Activated naive CD4-positive, alpha-beta T cell treated with anti-CD3 and anti-CD28 coated beads, Interleukin-2, amount 50 U/mL, for 72 hours (primary cell): ENCODE results near the gene EIF2AK2. TPM values are rescaled to one million over a fixed set of nuclear protein-coding genes. Genes with fewer than 3 reads are reported as not detected.
A peak's percentile ranks its signal among the peaks of the same experiment; 100 is the strongest.

Experiments used
- ATAC-seq, 2 donors: fragments of 150-1000 bp; cut with Tn5 transposase; 2 replicates each; pipeline ENCODE4 v1.10.0; 2021; ENCODE audit warnings: mild to moderate bottlenecking in 2 of 2, moderate library complexity in 2 of 2
- DNase-seq, 2 donors: peaks; one replicate each; pipeline ENCODE4 v3.0.0; 2021 to 2022; ENCODE audit warnings: low spot score in 2 of 2
- H3K27ac Mint-ChIP-seq, 2 donors: one replicate each; pipeline ENCODE4 v1.8.0; 2022; ENCODE audit warnings: mild to moderate bottlenecking in 2 of 2, mixed read lengths in 2 of 2
- H3K36me3 Mint-ChIP-seq, 2 donors: one replicate each; pipeline ENCODE4 v1.8.0; 2022; ENCODE audit warnings: mixed read lengths in 2 of 2
- H3K9me3 Mint-ChIP-seq, 2 donors: one replicate each; pipeline ENCODE4 v1.8.0; 2022; ENCODE audit warnings: mixed read lengths in 2 of 2
- total RNA-seq, 2 donors: library from RNA; stranded (reverse); gene quantifications; one replicate each; pipeline ENCODE4 v1.2.3, GENCODE V29; 2022

Gene EIF2AK2
- total RNA-seq, 2 donors from 2014 or later, result 32.0 to 68.6 TPM

DNA sequence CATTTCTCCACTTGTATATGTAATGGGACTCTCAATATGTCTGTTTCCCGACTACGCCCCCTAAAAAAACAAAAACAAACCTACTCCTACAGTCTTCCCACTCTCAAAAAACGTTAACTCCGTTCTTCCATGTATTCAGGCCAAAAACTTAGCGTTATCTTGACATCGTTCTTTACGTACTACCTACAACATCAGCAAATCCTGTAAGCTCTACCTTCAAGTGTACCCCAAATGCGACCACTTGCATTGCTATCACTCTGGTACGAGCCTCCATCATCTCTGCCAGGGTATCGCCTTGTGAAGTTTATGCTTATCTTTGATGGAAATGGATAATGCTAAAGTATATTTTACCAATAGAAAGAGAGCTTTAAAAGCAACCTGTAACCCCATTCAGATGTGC lies 72.0 kb downstream of the EIF2AK2 start:
- H3K27ac Mint-ChIP-seq, result no peak overlapping the region
- peaks cover 12 to 36% of the 10 kb centered on the region in 2 donors for H3K36me3 Mint-ChIP-seq
- no peak for ATAC-seq
- DNase-seq, result no peak
- H3K9me3 Mint-ChIP-seq, result no peaks in the 10 kb centered on the region

DNA sequence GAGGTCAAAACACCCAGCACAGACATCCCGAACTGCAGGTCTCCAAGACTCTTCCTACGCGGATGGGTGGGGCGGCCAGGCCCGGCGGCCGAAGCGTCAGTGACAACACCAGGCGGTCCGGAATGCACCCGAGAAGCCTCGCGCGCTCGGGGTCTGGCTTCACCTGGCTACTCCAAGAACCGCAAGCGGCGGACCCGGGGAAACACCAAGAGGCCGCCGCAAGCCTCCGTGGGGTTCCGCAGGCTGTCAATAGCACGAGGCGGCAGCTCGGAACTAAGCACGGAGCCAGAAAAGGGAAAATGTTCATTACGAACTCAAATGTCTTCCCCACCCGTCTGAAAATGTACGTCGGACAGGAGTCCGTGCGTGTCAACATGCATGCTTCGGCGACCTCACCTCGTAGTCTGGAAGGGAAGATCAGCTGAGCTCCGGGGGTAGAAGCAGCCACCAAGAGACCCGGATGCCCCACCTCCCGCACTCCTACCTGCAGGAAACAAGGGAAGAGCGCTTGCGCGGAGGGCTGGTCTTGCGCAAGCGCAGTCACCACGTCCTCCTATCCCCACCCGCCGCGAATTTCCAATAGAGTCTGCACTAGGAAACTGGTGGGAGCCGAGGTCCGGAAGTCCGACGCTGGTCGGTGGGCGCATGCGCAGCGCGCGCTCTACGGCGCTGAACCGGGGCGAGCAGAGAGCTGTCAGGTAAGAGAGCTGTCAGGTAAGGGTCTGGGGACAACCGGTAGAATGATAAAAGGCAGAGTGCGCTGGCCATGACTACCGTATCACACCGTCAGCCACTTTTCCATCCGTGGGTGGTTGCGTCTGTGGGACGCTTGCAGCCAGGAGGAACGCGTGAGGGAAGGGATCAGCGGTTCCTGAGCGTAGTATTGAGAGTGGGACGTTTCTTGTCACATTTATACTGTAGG lies 72.6 kb downstream of the EIF2AK2 start, which contains the start of the genes GPATCH11 and HEATR5B:
GPATCH11 (plus strand) TSS at position 646 of the 922 bp plus-strand sequence. CDS start 3,864 bp downstream, outside the sequence.
HEATR5B (minus strand) TSS at position 500 of the 922 bp plus-strand sequence. CDS start 958 bp downstream, outside the sequence.
- H3K27ac Mint-ChIP-seq, result no peak within 1 kb of the TSS
- no peaks in the 10 kb centered on the region for H3K9me3 Mint-ChIP-seq
- peak; percentile 81 to 90 for ATAC-seq
- peak; percentile 89 to 96 for DNase-seq
- H3K36me3 Mint-ChIP-seq, result peaks cover 13 to 33% of the 10 kb centered on the region in 2 donors

DNA sequence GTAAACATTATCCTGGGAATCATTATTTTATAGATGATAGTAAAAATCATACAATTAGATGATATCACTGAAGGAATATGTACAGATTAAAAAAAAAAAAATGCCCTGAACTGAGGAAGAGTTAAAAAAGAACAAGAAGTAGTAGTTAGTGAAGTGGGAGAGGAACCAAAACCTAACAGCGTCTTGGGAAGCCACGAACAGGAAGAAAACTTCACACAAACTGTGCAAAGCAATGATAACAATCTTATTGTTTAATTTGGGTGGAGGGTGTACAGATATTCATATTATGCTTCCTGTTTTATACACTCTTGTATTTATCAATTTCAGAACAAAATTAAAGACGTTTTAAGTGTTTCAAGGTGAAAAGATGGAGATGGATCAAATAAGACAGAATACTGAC lies 76.1 kb downstream of the EIF2AK2 start:
- Mint-ChIP-seq H3K36me3 (peaks cover 19 to 44% of the 10 kb centered on the region in 2 donors), H3K27ac (peak overlapping the region in 1 of 2 donors; percentile 82), H3K9me3 (no peaks in the 10 kb centered on the region)
- ATAC-seq, result no peak
- no peak for DNase-seq

DNA sequence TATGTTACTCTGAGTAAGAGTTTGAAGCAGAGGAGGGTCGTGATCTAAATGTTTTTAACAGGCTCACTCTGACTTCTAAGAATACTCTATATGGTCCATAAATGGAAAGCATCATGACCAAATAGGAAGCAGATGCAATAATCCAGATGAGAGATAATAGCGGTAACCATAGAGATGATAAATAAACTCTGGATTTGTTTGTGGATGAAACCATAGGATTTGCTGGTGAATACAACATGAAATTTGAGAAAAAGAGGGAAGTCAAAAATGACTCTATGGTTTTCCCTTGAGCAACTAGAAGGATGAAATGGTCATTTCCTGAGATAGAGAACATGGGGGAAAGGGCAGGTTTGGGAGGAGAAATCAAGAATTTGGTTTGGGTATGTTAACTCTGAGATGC lies 76.5 kb downstream of the EIF2AK2 start:
- no peaks in the 10 kb centered on the region for H3K9me3 Mint-ChIP-seq
- no peak for DNase-seq
- H3K27ac Mint-ChIP-seq, result peak overlapping the region; percentile 82 to 89
- no peak for ATAC-seq
- peaks cover 19 to 44% of the 10 kb centered on the region in 2 donors for H3K36me3 Mint-ChIP-seq

DNA sequence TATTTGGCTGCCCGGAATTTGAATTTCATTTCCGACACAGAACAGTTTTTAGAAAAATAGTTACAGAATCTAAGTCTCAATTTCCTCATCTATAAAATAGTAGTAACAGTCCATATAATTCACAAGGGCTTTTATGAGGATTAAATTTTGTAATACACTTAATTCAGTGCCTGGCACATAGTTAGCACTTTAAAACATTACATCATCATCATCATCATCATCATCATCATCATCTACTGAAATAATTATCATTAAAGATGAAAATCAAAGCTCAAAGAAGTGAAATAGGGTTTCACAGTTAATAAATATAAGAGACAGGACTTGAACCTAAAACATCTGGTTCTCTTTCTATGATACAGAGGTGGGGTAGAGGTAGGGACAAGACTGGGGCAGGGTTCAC lies 85.8 kb downstream of the EIF2AK2 start:
- Mint-ChIP-seq H3K36me3 (peaks cover 12 to 24% of the 10 kb centered on the region in 2 donors), H3K9me3 (no peaks in the 10 kb centered on the region), H3K27ac (no peak overlapping the region)
- DNase-seq (no peak), ATAC-seq (no peak)

DNA sequence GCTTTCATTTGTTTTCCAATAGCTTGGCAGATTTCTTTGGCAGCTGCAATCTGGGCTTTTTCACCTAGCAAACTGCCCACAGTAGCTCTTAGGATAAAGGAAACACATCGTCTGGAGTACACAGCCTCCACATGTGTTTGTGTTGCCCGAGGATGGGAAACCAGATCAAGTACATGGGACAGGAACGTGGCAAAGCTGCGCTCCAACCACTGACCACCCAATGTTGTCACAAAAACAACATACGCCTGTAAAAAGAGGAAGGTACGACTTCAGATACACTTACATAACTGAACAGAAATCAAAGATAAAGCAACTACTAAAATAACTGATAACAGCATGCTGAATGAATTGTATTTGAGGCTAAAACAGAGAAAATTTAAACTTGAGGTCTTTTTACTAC lies 88.1 kb downstream of the EIF2AK2 start:
- DNase-seq, result no peak
- Mint-ChIP-seq H3K27ac (no peak overlapping the region), H3K36me3 (peaks cover 3 to 10% of the 10 kb centered on the region in 2 donors), H3K9me3 (no peaks in the 10 kb centered on the region)
- ATAC-seq, result no peak

DNA sequence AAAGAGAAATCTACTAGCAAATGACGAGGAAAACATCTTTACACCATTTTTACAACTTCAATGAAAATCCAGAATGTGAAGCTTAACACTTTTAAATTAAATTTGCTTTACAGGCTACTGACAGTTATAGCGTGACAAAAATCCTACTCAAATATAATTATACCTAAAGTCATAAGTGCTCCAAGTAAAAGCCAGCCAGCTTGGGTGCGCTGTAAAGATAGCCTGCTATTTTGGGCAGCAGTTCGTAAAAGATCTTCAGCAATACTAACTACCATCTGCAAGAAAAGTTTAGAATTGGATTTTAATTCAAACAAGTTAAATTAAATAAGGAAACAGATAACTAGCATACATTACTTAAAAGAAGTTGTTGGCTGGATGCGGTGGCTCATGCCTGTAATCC lies 95.0 kb downstream of the EIF2AK2 start:
- H3K9me3 Mint-ChIP-seq, result no peaks in the 10 kb centered on the region
- H3K27ac Mint-ChIP-seq, result no peak overlapping the region
- H3K36me3 Mint-ChIP-seq, result peaks cover 4 to 6% of the 10 kb centered on the region in 2 donors
- ATAC-seq, result no peak
- DNase-seq, result no peak

DNA sequence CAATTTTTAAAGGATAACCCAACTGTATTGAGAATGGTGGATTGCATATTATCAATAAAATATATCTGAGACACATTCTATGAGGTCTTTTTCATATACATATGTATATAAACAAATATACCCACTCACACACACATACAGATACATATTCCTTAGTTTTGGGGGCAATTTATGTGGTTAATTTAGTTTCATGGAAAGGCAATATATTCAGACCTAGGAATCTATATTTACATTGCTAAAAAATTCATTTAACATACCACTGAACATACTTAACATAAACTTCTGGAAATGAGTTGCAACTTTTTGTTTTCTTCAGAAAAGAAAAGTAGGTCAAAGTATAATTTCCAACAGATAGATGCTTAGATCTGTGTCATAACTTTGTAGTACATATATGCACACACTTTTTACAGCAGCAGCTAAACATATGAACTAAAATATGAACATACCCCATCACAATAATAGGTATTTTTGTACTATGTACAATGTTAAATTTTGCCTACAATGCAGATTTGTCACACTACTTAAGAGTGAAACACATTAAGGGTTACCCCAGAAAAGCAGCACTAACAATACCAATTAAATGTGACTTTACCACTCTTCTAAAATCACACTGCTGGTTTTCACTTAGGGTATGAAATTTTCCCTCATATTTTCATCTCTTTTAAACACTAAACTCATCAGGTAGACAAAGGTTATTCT lies 95.6 kb downstream of the EIF2AK2 start:
- Mint-ChIP-seq H3K36me3 (peaks cover 6 to 7% of the 10 kb centered on the region in 2 donors), H3K9me3 (no peaks in the 10 kb centered on the region), H3K27ac (no peak overlapping the region)
- no peak for ATAC-seq
- no peak for DNase-seq

DNA sequence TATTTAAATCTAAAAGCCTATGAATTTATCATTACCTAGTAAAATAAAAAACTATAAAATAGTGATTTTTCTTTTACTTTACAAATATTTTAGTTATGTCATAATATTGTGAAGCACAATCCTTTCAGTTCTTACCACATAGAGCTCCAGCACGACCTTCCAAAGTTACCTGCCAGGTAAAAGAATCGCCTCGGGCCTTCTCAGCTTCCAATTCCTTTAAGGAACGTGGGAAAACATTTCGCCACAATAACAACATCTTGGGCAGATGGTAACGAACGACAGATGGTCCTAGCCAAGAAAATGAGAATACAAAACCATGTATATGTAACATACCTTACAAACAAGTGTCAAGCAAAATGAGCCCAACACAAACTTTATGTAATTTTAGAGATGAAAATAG lies 96.3 kb downstream of the EIF2AK2 start:
- DNase-seq, result no peak
- Mint-ChIP-seq H3K9me3 (no peaks in the 10 kb centered on the region), H3K36me3 (peaks cover 6 to 7% of the 10 kb centered on the region in 2 donors), H3K27ac (no peak overlapping the region)
- no peak for ATAC-seq

DNA sequence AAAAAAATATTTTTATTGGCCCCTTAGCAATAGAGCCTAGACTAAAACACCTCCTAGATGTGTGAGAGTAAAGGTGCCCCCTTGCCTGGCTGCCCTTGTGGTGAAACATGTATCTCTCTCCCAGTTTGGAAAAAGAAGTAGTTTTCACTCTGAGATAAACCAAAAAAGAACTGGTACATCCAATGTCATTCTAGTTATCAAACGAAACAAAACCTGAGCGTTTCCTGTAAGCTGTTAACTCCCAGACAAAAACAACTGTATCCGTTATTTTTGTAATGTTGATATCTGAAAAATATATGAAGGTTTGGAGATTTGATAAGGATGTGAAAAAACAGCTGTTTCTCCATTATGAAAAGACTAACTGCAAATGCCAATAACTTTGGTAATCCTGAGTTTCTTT lies 96.9 kb downstream of the EIF2AK2 start:
- H3K27ac Mint-ChIP-seq, result no peak overlapping the region
- H3K9me3 Mint-ChIP-seq, result no peaks in the 10 kb centered on the region
- no peak for ATAC-seq
- H3K36me3 Mint-ChIP-seq, result peaks cover 6 to 7% of the 10 kb centered on the region in 2 donors
- no peak for DNase-seq

DNA sequence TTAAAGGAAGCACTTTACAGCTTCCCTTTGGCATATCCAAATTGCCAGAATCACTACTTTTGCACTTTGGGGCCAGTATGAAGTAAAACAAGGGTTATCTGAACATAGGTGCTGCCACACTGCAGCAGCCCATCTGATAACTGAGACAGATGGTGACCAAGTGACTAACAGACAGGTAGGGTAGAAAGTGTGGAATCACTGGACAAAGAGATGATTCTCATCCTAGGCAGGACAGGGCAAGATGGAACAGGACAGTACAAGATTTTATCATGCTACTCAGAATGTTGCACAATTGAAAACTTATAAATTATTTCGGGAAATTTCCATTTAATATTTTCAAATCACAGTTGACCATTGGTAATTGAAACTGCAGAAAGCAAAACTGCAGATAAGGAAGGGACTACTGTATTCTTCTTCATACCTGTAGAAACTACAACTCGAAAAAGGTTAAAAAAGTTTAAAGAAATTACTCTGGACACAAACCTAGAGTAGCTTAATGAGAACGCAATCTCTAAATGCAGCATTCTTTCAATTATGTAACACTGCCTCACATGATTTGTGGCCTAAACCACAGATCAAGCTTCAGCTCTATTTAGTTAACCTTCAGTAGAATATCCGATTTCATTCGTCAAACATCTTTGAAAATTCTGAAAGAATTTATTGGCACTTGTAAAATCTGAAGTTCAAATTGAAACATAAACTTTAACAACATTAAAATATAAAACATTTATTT lies 104.0 kb downstream of the EIF2AK2 start:
- H3K36me3 Mint-ChIP-seq, result peaks cover 6 to 7% of the 10 kb centered on the region in 2 donors
- no peak overlapping the region for H3K27ac Mint-ChIP-seq
- DNase-seq (no peak), ATAC-seq (no peak)
- H3K9me3 Mint-ChIP-seq, result no peaks in the 10 kb centered on the region

Other genes starting within 250 kb of the EIF2AK2 start
- 10 to 100 TPM; 29.8 to 37.2 TPM for gene STRN, start 190.4 kb downstream of the EIF2AK2 start, total RNA-seq
- 10 to 100 TPM; 17.1 to 21.1 TPM for gene HEATR5B, start 72.6 kb downstream of the EIF2AK2 start, total RNA-seq
- gene GPATCH11, start 72.5 kb downstream of the EIF2AK2 start, total RNA-seq, result 10 to 100 TPM in 1 of 2 donors, 1 to 10 TPM in 1; 9.4 to 26.8 TPM
- not detected for gene SULT6B1, start 31.7 kb upstream of the EIF2AK2 start, total RNA-seq
- 10 to 100 TPM; 29.1 to 46.9 TPM for gene CEBPZOS, start 39.5 kb upstream of the EIF2AK2 start, total RNA-seq
- 10 to 100 TPM; 60.6 to 79.1 TPM for gene CEBPZ, start 74.6 kb upstream of the EIF2AK2 start, total RNA-seq
- gene NDUFAF7, start 74.7 kb upstream of the EIF2AK2 start, total RNA-seq, result 10 to 100 TPM; 21.7 to 26.5 TPM
- gene PRKD3, start 167.9 kb upstream of the EIF2AK2 start, total RNA-seq, result 10 to 100 TPM; 18.1 to 20.6 TPM
- 1 to 10 TPM in 1 of 2 donors, not detected in 1; 1.5 TPM for gene QPCT, start 187.7 kb upstream of the EIF2AK2 start, total RNA-seq